ENCODE measurements around the gene DLAT.

- TF ChIP-seq CTCF (conservative IDR thresholded peaks at IDR 0.05) (no peak), ZFX (IDR thresholded peaks at IDR 0.05) (no peak)
Observed at GRCh38 chr11:112029460-112029859, 4.3 kb downstream of the DLAT start.
